Parathyroid adenoma (tissue), 2 donors: Measurements from ENCODE around the gene FLRT2.

ENCODE experiments used
- H2AFZ ChIP-seq: fragments of 300-600 bp; sonication (generic); one replicate; pipeline ENCODE4 v1.7.0; 2017; ENCODE audit warnings: antibody characterized with exemption, mild to moderate bottlenecking
- H3K27ac ChIP-seq: fragments of 300-600 bp; sonication (generic); one replicate; pipeline ENCODE4 v1.7.0; 2017
- H3K27me3 ChIP-seq: fragments of 300-600 bp; sonication (generic); one replicate; pipeline ENCODE4 v1.7.0; 2017; ENCODE audit warnings: low read length; ENCODE audit not compliant: control insufficient read depth, insufficient read depth
- H3K36me3 ChIP-seq: fragments of 300-600 bp; sonication (generic); one replicate; pipeline ENCODE4 v1.7.0; 2017; ENCODE audit warnings: low read length; ENCODE audit not compliant: control insufficient read depth, insufficient read depth
- H3K4me1 ChIP-seq: fragments of 300-600 bp; sonication (generic); one replicate; pipeline ENCODE4 v1.7.0; 2017; ENCODE audit warnings: control low read depth
- H3K4me2 ChIP-seq: fragments of 300-600 bp; sonication (generic); one replicate; pipeline ENCODE4 v1.7.0; 2017; ENCODE audit warnings: low read length
- H3K4me3 ChIP-seq: fragments of 300-600 bp; sonication (generic); one replicate; pipeline ENCODE4 v1.7.0; 2017; ENCODE audit warnings: low read depth, low read length
- H3K79me2 ChIP-seq: fragments of 300-600 bp; sonication (generic); one replicate; pipeline ENCODE4 v1.7.0; 2017; ENCODE audit warnings: control low read depth
- H3K9ac ChIP-seq: fragments of 300-600 bp; sonication (generic); one replicate; pipeline ENCODE4 v1.7.0; 2017; ENCODE audit warnings: mild to moderate bottlenecking
- H3K9me3 ChIP-seq: fragments of 300-600 bp; sonication (generic); one replicate; pipeline ENCODE4 v1.7.0; 2017; ENCODE audit warnings: low read length; ENCODE audit not compliant: control insufficient read depth
- TF ChIP-seq, protein P1 (sequence below): fragments of 300-600 bp; sonication (generic); IDR thresholded peaks from one replicate; pipeline ENCODE4 v1.7.0; 2017; ENCODE audit warnings: antibody characterized with exemption, mild to moderate bottlenecking
- donor health status: primary hyperparathyroidism.

Gene FLRT2

DNA sequence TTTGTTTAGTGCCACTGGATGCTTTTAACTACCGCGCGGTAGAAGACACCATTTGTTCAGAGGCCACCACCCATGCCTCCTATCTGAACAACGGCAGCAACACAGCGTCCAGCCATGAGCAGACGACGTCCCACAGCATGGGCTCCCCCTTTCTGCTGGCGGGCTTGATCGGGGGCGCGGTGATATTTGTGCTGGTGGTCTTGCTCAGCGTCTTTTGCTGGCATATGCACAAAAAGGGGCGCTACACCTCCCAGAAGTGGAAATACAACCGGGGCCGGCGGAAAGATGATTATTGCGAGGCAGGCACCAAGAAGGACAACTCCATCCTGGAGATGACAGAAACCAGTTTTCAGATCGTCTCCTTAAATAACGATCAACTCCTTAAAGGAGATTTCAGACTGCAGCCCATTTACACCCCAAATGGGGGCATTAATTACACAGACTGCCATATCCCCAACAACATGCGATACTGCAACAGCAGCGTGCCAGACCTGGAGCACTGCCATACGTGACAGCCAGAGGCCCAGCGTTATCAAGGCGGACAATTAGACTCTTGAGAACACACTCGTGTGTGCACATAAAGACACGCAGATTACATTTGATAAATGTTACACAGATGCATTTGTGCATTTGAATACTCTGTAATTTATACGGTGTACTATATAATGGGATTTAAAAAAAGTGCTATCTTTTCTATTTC, 93.2 kb downstream of the FLRT2 start:
- no peaks in the 10 kb centered on the region for H3K79me2 ChIP-seq
- no peaks in the 10 kb centered on the region for H3K4me1 ChIP-seq
- no peaks in the 10 kb centered on the region for H3K36me3 ChIP-seq
- no peaks in the 10 kb centered on the region for H3K27me3 ChIP-seq
- H3K4me2 ChIP-seq, result no peak overlapping the region
- no peak overlapping the region for H3K4me3 ChIP-seq
- H3K27ac ChIP-seq, result no peak overlapping the region
- no peak overlapping the region for H2AFZ ChIP-seq
- no peaks in the 10 kb centered on the region for H3K9me3 ChIP-seq
- H3K9ac ChIP-seq, result no peak overlapping the region
- TF ChIP-seq, protein P1, sequence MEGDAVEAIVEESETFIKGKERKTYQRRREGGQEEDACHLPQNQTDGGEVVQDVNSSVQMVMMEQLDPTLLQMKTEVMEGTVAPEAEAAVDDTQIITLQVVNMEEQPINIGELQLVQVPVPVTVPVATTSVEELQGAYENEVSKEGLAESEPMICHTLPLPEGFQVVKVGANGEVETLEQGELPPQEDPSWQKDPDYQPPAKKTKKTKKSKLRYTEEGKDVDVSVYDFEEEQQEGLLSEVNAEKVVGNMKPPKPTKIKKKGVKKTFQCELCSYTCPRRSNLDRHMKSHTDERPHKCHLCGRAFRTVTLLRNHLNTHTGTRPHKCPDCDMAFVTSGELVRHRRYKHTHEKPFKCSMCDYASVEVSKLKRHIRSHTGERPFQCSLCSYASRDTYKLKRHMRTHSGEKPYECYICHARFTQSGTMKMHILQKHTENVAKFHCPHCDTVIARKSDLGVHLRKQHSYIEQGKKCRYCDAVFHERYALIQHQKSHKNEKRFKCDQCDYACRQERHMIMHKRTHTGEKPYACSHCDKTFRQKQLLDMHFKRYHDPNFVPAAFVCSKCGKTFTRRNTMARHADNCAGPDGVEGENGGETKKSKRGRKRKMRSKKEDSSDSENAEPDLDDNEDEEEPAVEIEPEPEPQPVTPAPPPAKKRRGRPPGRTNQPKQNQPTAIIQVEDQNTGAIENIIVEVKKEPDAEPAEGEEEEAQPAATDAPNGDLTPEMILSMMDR, result no peak

DNA sequence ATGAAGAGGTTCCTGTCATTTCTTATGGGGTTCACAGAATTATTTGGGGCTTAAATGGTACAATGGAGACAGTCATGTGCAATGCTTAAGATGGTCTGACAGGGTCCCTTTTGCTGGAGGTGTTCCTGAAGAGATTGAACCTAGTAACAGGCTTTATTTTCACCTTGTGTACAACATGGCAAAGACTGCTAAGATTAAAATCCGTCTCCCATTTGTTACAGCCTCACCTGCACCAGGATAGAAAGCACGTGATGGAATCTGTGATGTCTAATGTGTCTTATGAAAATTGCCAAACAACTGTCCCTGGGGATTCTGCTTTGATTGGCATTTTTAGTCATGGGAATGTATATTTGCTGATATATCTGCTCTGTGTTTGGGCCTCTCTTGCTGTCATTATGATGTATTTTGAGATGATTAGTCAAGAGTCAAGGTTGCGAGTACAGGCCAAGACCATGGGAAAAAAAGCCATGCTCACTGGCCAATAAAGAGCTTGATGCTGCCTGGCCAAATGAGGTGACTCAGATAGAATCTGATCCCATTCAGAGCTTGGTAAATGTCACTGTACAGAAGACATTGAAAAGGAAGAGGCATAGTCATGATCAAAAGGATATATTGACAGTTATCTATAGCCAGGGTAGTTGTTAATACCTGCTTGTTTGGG, 96.1 kb downstream of the FLRT2 start:
- Histone ChIP-seq H3K27ac (no peak overlapping the region), H2AFZ (no peak overlapping the region), H3K36me3 (no peaks in the 10 kb centered on the region), H3K4me3 (no peak overlapping the region), H3K4me2 (no peak overlapping the region), H3K9ac (no peak overlapping the region), H3K9me3 (no peaks in the 10 kb centered on the region), H3K4me1 (no peaks in the 10 kb centered on the region), H3K79me2 (no peaks in the 10 kb centered on the region), H3K27me3 (no peaks in the 10 kb centered on the region)
- TF ChIP-seq, protein P1, result no peak

DNA sequence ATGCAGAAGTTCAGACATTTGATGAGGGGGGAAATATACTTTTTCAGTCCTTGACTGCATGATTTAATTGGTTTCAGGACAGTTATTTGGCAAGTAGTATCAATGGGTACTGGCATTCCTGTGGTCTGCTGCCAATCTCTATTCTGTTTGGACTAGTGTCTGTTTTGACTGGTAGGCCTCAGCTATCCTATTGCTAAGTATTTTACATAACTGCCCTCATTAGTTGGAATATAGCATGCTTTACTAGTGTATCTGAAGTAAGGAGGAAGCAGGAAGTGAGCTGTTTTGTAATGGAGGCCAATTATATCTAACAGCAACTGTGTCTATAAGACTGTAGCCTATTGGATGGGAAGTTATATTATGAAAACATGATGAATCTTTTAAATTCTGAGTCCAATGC, 104.3 kb downstream of the FLRT2 start:
- TF ChIP-seq, protein P1, result no peak
- no peak overlapping the region for H3K4me3 ChIP-seq
- no peaks in the 10 kb centered on the region for H3K27me3 ChIP-seq
- H3K9ac ChIP-seq, result no peak overlapping the region
- H3K36me3 ChIP-seq, result no peaks in the 10 kb centered on the region
- no peaks in the 10 kb centered on the region for H3K79me2 ChIP-seq
- H2AFZ ChIP-seq, result no peak overlapping the region
- H3K4me2 ChIP-seq, result no peak overlapping the region
- H3K27ac ChIP-seq, result no peak overlapping the region
- no peaks in the 10 kb centered on the region for H3K9me3 ChIP-seq
- no peaks in the 10 kb centered on the region for H3K4me1 ChIP-seq

DNA sequence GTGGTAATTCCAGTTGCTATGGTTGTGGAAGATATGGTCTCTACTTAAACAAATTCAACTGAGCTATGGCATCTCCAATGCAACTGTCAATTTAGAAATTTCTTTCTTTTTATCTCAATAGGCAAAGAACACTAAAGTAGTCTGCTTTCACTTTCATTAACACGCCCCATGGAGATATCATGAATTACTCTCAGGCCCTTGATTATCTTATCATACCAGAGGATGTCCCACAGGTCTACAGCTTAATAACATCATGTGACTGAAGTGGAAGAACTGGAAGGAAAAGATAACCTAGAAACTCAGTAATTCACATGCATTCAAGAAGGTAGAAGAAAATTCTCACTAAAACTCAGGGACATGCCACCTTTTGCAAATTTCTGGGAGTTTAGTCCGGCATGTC, 114.3 kb downstream of the FLRT2 start:
- Histone ChIP-seq H3K4me3 (no peak overlapping the region), H3K9me3 (no peaks in the 10 kb centered on the region), H3K27me3 (no peaks in the 10 kb centered on the region), H2AFZ (no peak overlapping the region), H3K4me1 (no peaks in the 10 kb centered on the region), H3K36me3 (no peaks in the 10 kb centered on the region), H3K79me2 (no peaks in the 10 kb centered on the region), H3K4me2 (no peak overlapping the region), H3K9ac (no peak overlapping the region), H3K27ac (no peak overlapping the region)
- TF ChIP-seq, protein P1, result no peak

DNA sequence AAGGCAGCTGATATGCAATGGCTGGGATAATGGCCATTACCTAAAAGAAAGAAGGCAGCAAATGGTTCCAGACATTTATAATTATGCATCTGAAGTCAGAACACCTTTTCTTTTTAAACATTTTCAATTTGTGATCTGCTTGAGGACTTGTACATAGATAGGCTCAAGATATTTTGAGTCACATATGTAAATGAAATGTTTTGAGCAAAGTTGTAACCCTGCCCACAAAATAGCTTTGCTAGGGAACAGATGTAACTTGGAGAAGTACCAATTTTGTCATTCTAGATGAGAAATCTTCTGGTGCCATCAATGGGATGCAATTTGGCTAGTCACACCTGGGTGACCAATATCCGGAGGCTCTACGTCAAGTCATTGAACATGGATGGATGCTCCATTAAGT, 123.1 kb downstream of the FLRT2 start:
- no peak overlapping the region for H3K27ac ChIP-seq
- H3K79me2 ChIP-seq, result no peaks in the 10 kb centered on the region
- H3K4me2 ChIP-seq, result no peak overlapping the region

More for the DNA sequence above, 123.1 kb downstream of the FLRT2 start:
- Histone ChIP-seq H3K9me3 (no peaks in the 10 kb centered on the region), H3K4me1 (no peaks in the 10 kb centered on the region), H3K36me3 (no peaks in the 10 kb centered on the region), H3K27me3 (no peaks in the 10 kb centered on the region), H3K4me3 (no peak overlapping the region), H2AFZ (no peak overlapping the region), H3K9ac (no peak overlapping the region)
- TF ChIP-seq, protein P1, result no peak
